SKM-1 (cell line): ENCODE data around the gene RPLP2.

Source experiments
- DNase-seq: peaks from one replicate; lab custom pipeline; 2025; ENCODE audit not compliant: unreplicated experiment; lab: John Stamatoyannopoulos, UW

The RPLP2 gene

GRCh38 chr11:846496-847098 is 36.8 kb downstream of the RPLP2 start:
- DNase-seq, result no peak

GRCh38 chr11:847876-848275 is 38.1 kb downstream of the RPLP2 start:
- no peak for DNase-seq

GRCh38 chr11:848380-848931 is 38.7 kb downstream of the RPLP2 start:
- no peak for DNase-seq

DNA sequence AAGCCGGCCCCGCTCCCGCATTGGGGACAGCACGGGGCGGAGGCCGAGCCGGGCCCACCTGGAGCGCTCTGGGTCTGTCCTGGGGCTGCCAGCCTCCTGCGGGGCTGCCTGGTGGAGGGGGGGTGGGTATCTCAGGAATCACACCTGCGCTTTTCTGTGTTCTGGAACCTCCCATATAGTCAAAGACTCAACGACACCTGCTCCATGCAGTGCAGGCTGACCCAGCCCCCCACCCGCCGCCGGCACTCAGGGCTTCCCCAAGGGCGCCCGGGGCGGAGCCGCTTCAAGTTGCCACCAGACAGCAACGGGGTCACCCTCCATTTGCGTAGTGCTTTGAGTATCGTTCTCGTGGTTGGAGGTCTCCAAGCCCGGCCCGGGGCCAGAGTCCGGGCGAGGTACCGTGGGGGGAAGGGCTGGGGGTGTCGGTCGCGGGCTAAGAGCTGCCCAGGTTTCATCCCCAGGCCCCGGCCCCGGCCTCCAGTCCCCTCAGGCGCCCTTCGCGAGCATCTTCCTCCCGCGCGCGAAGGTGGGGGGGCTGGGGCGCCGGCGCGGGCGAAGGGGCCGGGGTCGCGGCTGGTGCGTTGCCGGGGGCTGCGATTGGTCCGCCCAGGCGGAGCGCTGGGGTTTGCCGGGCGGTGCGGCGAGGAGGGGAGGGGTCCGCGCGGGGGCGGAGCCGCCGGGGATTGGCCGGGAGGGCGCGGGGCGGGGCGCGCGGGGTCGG is 39.5 kb downstream of the RPLP2 start:
- DNase-seq, result no peak

- DNase-seq, result no peak
These were observed 40.4 kb downstream of the RPLP2 start for GRCh38 chr11:849951-850774.

DNA sequence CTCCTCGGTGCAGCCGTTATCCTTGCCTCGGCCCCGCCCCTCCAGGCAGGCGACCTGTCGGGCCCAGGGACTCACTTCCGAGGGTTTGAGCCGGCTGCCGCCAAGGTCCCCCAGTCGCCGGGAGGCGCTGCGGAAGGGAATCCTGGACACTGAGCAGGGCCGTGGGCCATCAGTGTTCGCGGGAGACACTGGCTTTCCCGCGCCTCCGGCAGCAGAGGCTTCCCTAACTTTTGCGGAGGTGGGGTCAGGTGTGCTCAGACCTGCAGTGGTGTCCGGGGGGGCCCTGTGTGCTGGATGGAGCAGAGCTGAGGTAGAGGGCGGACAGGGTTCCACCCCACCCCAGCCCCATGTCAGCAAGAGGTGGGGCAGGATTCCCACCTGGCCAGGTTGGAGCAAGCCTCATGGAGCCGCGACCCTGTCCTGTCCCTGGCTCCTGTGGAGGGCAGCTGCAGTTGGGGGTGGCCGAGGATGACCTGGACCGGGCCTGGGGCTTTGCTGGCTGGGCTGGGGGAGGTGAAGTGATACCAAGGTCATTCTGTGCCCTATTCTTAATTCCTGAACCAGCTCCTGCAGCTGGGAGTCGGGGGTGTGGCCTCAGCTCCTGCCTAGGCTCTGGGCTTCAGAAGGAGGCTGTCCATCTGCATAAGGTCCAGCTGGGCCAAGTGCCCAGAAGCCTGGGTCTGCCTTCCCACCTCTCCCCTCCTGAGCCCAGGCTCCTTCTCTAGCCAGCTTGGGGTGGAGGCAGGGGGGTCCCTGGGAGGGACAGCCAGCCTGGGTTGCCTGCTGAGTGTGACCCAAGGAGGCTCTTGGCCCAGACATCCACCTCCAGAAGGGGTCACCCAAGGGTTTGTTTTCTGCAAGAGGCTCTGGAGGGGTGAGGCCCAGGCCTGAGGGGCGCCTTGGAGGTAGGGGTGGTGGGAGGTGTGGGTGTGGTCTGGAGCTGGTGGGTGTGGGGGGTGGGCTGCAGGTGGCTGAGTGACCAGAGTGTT is 41.3 kb downstream of the RPLP2 start:
- no peak for DNase-seq

GRCh38 chr11:852762-853161 is 43.0 kb downstream of the RPLP2 start:
- no peak for DNase-seq

- DNase-seq, result no peak
These were observed 44.1 kb downstream of the RPLP2 start for GRCh38 chr11:853682-854448.

DNA sequence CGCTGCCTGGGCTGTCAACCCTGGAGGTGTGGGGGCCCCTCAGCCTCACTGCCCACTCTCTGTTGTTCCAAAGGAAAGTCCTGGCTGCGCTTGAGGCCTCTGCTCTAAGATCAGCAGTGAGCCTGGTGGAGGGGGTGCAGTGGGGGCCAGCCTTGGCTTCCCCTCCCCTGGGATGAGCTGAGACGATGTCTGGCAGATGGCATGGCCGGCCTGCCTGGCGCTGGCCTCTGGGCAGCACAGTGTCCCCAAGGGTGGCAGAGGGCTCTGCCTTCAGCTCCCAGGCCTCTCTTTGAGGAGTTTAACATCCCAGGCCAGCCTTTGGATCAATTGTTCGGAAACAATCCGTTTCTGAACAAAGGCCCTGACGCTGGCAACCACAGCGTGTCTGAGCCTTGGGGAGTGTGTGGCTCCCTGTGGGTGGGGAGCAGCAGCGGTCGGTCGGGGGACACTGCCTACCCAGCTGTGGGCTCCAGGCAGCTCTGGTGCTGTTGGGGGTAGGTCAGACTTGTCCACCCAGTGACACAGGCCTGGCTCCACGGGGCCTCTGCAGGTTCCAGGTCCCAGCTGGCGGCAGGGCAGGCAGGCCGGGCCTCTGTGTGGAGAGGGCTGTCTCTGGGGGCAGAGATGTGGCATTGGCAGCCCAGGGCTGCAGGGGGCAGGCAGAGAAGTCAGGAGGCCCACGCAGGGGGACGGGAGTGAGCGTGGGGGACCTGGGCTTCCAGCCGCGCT is 45.0 kb downstream of the RPLP2 start:
- no peak for DNase-seq

- DNase-seq, result no peak
These were observed 45.5 kb downstream of the RPLP2 start for GRCh38 chr11:855330-855674.

- DNase-seq, result no peak
These were observed 46.0 kb downstream of the RPLP2 start for GRCh38 chr11:855796-856195.

DNA sequence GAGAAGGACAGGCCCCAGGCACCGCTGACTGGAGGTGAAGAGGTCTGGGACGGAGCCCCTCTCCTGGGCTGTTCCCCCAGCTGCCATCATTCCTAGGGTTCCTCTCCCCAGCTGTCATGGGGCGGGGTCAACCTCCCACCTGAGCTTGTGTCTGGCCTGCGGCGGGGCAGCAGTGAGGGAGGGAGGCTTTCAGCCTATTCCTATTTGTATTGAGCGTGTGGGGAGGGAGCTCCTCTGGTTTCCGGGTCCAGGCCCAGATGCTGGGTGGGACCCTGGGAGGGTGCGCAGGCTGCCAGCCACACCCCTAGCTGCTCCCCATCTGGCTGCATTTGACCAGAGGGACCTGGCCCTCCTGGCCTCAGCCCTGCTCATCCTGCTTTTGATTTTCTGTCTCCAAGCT is 46.6 kb downstream of the RPLP2 start:
- no peak for DNase-seq

GRCh38 chr11:858053-858761 is 48.4 kb downstream of the RPLP2 start:
- DNase-seq, result no peak

DNA sequence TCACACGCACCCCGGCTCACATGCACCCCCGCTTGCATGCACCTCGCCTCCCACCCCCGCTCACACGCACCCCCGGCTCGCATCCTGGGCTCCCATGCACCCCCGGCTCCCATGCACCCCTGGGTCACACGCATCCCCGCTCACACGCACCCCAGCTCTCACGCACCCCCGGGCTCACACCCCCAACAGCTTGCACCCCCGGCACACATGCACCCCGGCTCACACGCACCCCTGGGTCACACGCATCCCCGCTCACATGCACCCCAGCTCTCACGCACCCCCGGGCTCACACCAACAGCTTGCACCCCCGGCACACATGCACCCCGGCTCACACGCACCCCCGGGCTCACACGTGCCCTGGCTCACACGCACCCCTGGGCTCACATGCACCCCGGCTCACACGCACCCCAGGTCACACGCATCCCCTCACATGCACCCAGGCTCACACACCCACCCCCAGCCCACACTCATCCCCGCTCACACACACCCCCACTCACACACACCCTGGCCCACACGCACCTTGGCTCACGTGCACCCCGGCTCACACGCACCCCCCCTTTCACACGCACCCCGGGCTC is 49.1 kb downstream of the RPLP2 start:
- no peak for DNase-seq

DNA sequence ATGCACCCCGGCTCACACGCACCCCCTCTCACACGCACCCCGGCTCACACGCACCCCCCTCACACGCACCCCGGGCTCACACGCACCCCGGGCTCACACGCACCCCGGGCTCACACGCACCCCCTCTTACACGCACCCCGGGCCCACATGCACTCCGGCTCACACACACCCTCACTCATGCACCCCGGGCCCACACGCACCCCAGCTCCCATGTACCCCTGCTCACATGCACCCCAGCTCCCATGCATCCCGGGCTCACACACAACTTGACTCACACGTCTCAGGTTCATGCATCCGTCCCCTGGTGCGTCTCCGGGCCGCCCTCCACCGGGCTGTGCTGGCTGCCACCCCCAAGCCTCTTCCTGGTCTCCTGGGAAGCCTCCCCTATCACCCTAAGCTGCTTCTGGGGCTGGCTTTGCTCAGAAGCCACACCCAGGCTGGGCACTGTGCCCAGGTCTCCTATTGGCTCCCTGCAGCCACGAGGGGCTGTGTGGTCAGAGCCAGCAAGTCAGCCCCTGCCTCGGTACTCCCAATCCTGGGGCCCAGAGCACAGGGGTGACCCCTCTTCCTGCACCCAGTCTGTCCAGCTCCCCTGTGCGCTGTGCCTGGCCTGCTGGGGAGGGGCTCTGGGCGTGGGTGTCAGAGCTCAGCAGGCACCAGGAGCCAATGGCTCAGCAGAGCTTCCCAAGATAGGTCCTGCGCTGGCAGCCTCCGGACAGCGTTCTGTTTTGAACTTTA is 49.8 kb downstream of the RPLP2 start:
- DNase-seq, result no peak

DNA sequence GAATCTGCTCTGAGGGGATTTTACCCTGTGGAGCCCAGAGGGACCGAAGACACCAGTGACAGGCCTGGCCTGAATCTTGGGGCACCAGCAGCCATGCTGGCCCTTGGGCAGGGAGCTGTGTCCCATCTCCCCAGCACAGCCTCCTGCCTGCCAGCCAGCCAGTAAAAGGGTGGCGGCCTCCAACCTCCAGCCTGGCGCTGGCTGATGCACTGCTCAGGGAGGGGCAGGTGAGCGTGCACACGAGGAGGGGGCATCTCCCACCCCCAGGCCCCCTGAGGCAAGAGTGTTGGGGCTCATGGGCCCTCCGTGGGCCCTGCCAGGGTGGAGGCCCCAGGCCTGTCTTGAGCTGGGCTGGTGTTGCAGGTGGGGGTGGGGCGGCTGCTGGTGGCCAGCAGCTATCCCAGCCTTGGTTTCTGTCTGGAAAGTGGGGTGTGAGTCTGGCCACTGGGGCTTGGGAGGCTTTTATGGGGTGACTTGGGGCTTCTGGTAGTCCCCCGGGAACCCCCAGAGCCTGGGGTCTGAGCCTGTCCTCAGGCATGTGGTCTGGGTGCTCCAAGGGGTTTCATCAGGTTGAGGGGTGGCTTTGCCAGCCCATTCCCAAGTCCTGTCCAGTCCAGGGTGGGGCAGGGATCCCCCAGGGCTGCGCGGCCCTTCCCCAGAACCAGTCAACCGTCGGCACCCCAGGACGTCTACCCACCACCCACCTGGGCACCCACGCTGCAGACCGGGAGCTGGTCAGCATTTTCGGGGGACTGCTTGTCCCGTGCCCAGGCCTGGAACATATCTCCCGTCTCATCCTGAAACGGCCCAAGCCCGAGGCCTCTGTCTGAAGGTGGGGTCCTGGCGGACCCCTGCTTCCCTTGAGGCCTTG is 50.7 kb downstream of the RPLP2 start:
- DNase-seq, result no peak

DNA sequence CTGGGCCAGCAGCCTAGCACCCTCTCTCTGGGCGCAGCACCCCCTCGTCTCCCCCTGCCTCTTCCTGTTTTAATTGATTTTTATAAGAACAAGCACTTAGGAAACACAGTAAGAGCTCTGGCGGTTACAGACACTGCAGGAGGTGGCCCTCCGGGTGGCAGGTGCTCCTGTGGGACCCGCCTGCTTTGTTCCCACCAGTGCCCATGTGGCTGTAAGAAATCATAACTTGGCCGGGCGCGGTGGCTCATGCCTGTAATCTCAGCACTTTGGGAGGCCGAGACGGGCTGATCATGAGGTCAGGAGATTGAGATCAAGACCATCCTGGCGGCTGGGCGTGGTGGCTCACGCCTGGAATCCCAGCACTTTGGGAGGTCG is 51.3 kb downstream of the RPLP2 start:
- DNase-seq, result no peak
